22Rv1 (cell line): ENCODE data around the gene LRRC8E.

ENCODE experiments used
- ZFX ChIP-seq: fragments of 450-650 bp; IDR thresholded peaks from 2 replicates; pipeline ENCODE4 v1.6.1; 2017; ENCODE audit warnings: antibody characterized with exemption, borderline replicate concordance
- TF ChIP-seq, protein P1 (sequence below): fragments of 450-650 bp; IDR thresholded peaks from 2 replicates; pipeline ENCODE4 v1.5.1; 2017; ENCODE audit warnings: mild to moderate bottlenecking

DNA sequence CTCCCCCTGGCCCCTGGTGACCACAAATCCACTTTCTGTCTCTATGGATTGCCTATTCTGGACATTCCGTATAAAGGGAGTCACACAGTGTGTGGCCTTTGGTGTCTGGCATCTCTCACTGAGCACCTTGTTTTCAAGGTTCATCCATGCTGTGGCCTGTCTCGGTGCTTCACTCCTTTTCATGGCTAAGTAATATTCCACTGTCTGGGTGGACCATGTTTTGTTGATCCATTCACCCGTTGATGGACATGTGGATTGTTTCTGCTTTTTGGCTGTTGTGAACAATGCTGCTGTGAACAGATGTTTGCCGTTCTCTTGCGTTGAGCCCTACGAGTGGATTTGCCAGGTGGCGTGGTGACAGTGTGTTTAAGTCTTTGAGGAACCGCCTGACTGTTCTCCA, 47.7 kb upstream of the LRRC8E start:
- TF ChIP-seq, protein P1, sequence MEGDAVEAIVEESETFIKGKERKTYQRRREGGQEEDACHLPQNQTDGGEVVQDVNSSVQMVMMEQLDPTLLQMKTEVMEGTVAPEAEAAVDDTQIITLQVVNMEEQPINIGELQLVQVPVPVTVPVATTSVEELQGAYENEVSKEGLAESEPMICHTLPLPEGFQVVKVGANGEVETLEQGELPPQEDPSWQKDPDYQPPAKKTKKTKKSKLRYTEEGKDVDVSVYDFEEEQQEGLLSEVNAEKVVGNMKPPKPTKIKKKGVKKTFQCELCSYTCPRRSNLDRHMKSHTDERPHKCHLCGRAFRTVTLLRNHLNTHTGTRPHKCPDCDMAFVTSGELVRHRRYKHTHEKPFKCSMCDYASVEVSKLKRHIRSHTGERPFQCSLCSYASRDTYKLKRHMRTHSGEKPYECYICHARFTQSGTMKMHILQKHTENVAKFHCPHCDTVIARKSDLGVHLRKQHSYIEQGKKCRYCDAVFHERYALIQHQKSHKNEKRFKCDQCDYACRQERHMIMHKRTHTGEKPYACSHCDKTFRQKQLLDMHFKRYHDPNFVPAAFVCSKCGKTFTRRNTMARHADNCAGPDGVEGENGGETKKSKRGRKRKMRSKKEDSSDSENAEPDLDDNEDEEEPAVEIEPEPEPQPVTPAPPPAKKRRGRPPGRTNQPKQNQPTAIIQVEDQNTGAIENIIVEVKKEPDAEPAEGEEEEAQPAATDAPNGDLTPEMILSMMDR = no peak
- no peak for TF ChIP-seq ZFX
